ENCODE measurements around the gene KLHL11.

GRCh38 chr17:41837761-41838538 lies 27.3 kb downstream of the KLHL11 start, which contains the start of gene KLHL10:
- TF ChIP-seq, protein P1, sequence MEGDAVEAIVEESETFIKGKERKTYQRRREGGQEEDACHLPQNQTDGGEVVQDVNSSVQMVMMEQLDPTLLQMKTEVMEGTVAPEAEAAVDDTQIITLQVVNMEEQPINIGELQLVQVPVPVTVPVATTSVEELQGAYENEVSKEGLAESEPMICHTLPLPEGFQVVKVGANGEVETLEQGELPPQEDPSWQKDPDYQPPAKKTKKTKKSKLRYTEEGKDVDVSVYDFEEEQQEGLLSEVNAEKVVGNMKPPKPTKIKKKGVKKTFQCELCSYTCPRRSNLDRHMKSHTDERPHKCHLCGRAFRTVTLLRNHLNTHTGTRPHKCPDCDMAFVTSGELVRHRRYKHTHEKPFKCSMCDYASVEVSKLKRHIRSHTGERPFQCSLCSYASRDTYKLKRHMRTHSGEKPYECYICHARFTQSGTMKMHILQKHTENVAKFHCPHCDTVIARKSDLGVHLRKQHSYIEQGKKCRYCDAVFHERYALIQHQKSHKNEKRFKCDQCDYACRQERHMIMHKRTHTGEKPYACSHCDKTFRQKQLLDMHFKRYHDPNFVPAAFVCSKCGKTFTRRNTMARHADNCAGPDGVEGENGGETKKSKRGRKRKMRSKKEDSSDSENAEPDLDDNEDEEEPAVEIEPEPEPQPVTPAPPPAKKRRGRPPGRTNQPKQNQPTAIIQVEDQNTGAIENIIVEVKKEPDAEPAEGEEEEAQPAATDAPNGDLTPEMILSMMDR (IDR thresholded peaks at IDR 0.05; ENCODE audit: control extremely low read depth in 1 of 3, insufficient read depth in 1 of 3, low read depth in 1 of 3, low read length in 3 of 3) = no peak
- TF ChIP-seq BCL11A (IDR thresholded peaks at IDR 0.05; ENCODE audit: low read depth in 2 of 2, low read length in 2 of 2) (no peak), POLR2A (IDR thresholded peaks at IDR 0.05; ENCODE audit: control extremely low read depth in 1 of 2, low read depth in 2 of 2, low read length in 2 of 2) (no peak), KDM1A (IDR thresholded peaks at IDR 0.05; ENCODE audit: borderline replicate concordance, low read length) (no peak), GABPA (IDR thresholded peaks at IDR 0.05; ENCODE audit: borderline replicate concordance, insufficient read depth, low read length) (no peak)
- TF ChIP-seq, protein P2, sequence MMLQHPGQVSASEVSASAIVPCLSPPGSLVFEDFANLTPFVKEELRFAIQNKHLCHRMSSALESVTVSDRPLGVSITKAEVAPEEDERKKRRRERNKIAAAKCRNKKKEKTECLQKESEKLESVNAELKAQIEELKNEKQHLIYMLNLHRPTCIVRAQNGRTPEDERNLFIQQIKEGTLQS (IDR thresholded peaks at IDR 0.05; ENCODE audit: insufficient read depth, low read depth, low read length) = no peak
- TF ChIP-seq, protein P3, sequence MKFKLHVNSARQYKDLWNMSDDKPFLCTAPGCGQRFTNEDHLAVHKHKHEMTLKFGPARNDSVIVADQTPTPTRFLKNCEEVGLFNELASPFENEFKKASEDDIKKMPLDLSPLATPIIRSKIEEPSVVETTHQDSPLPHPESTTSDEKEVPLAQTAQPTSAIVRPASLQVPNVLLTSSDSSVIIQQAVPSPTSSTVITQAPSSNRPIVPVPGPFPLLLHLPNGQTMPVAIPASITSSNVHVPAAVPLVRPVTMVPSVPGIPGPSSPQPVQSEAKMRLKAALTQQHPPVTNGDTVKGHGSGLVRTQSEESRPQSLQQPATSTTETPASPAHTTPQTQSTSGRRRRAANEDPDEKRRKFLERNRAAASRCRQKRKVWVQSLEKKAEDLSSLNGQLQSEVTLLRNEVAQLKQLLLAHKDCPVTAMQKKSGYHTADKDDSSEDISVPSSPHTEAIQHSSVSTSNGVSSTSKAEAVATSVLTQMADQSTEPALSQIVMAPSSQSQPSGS (IDR thresholded peaks at IDR 0.05; ENCODE audit: low read length) = no peak

Measured in H1 (cell line).